ENCODE data around the gene EXOSC5.

DNA sequence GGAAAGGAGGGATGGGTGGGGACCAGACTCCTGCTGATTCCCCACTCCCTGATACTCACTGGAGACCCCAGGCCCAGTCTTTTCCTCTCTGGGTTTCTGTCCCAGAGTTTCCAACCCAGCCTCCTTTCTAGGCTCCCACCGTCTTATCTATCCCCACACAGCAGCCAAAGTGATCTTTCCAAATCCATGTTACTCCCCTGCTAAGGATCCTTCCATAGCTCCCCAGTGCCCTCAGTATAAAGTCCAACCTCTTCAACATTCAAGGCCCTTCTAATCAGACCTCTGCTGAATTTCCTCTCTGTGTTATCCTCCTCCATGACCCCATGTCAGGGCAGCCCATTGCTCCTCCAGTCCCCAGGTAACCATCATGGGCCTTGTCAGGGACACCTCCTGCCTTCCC is 42.1 kb downstream of the EXOSC5 start:
- TF ChIP-seq, protein P1, sequence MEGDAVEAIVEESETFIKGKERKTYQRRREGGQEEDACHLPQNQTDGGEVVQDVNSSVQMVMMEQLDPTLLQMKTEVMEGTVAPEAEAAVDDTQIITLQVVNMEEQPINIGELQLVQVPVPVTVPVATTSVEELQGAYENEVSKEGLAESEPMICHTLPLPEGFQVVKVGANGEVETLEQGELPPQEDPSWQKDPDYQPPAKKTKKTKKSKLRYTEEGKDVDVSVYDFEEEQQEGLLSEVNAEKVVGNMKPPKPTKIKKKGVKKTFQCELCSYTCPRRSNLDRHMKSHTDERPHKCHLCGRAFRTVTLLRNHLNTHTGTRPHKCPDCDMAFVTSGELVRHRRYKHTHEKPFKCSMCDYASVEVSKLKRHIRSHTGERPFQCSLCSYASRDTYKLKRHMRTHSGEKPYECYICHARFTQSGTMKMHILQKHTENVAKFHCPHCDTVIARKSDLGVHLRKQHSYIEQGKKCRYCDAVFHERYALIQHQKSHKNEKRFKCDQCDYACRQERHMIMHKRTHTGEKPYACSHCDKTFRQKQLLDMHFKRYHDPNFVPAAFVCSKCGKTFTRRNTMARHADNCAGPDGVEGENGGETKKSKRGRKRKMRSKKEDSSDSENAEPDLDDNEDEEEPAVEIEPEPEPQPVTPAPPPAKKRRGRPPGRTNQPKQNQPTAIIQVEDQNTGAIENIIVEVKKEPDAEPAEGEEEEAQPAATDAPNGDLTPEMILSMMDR (IDR thresholded peaks at IDR 0.05; ENCODE audit: poor library complexity, severe bottlenecking): no peak
- TF ChIP-seq POLR2AphosphoS5 (IDR thresholded peaks at IDR 0.05) (no peak), SMC3 (conservative IDR thresholded peaks at IDR 0.05; ENCODE audit: poor library complexity) (no peak), RAD21 (conservative IDR thresholded peaks at IDR 0.05) (no peak)
